Ovary (tissue), 3 donors: Measurements from ENCODE around the gene RUNX1.

ENCODE experiments used
- EP300 ChIP-seq: sonication (generic); formaldehyde crosslinking; IDR thresholded peaks from one replicate; pipeline ENCODE4 v1.6.1; 2017; ENCODE audit warnings: antibody characterized with exemption
- POLR2A ChIP-seq: fragments of 450-650 bp; IDR thresholded peaks from one replicate; pipeline ENCODE4 v1.6.1; 2017; ENCODE audit warnings: antibody characterized with exemption, mild to moderate bottlenecking, moderate library complexity
- TF ChIP-seq, protein P1 (sequence below), 3 donors: fragments of 450-650 bp in 2 of 3; fragments of 200-600 bp in 1 of 3; IDR thresholded peaks; one replicate each; pipeline versions ENCODE4 v1.5.1 to v1.8.0; 2016 to 2022; ENCODE audit warnings: antibody characterized with exemption in 3 of 3, mild to moderate bottlenecking in 1 of 3
- donor health status: DM: no; HTN: no; CAD: no.

DNA sequence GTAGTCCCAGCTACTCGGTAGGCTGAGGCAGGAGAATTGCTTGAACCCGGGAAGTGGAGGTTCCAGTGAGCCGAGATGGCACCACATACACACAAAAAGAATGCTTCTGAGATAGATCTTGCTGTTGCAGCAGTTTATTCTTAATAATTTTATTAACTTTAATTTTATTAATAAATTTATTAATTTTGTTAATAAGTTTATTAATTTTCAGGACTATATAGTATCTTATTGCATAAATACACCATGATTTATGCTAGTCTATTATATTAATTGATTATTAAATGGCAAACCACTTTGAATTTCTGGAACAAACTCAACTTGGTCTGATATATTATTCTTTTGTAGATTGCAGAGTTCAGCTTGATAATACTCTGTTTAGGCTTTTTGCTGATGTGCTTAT, 280.8 kb downstream of the RUNX1 start:
- TF ChIP-seq, protein P1, sequence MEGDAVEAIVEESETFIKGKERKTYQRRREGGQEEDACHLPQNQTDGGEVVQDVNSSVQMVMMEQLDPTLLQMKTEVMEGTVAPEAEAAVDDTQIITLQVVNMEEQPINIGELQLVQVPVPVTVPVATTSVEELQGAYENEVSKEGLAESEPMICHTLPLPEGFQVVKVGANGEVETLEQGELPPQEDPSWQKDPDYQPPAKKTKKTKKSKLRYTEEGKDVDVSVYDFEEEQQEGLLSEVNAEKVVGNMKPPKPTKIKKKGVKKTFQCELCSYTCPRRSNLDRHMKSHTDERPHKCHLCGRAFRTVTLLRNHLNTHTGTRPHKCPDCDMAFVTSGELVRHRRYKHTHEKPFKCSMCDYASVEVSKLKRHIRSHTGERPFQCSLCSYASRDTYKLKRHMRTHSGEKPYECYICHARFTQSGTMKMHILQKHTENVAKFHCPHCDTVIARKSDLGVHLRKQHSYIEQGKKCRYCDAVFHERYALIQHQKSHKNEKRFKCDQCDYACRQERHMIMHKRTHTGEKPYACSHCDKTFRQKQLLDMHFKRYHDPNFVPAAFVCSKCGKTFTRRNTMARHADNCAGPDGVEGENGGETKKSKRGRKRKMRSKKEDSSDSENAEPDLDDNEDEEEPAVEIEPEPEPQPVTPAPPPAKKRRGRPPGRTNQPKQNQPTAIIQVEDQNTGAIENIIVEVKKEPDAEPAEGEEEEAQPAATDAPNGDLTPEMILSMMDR (IDR thresholded peaks at IDR 0.05), result no peak
- no peak for TF ChIP-seq EP300
- TF ChIP-seq POLR2A, result no peak
